ENCODE results near the gene BST2. TPM values are rescaled to one million over a fixed set of nuclear protein-coding genes. Genes with fewer than 3 reads are reported as not detected.
A peak's percentile ranks its signal among the peaks of the same experiment; 100 is the strongest.

The BST2 gene
- total and polyA plus RNA-seq, 9 of the 15 experiments (the other 6 are each of a cell fraction or from before 2014, with no cell fraction given), result 11.2 to 232 (median 151) TPM

- H3K27ac ChIP-seq (ENCODE audit: extremely low read depth, low read depth, low read length), result no peak overlapping the region
- no peaks in the 10 kb centered on the region for H3K9me3 ChIP-seq (replicated peaks; ENCODE audit: control insufficient read depth, insufficient read depth, low read depth, low read length)
- H3K27me3 ChIP-seq (ENCODE audit: control insufficient read depth in 2 of 2, insufficient read depth in 2 of 2, low read length in 2 of 2), result peaks cover 15 to 26% of the 10 kb centered on the region in 2 experiments
- in situ Hi-C loops (cut with MboI) (no loop called here), intact Hi-C loops (cut with micrococcal nuclease) (no loop called here)
- 20% methylated on average over 6 of the region's 6 CpGs for WGBS (ENCODE audit: insufficient coverage, low coverage, missing lambda C conversion rate)
- BruUV-seq (replicated peaks), result no TSS peak
- TF ChIP-seq HNRNPUL1 (IDR thresholded peaks at IDR 0.05; ENCODE audit: low read length) (no peak), ILF3 (IDR thresholded peaks at IDR 0.05; ENCODE audit: borderline replicate concordance) (no peak), RBM25 (IDR thresholded peaks at IDR 0.05; ENCODE audit: low read depth, low read length, severe bottlenecking) (peak; percentile 55), HDAC2 (IDR thresholded peaks at IDR 0.05) (0 out of 2 replicates have a peak, but pooled peaks have one; percentile 20), ESRRA (IDR thresholded peaks at IDR 0.05; ENCODE audit: borderline replicate concordance, low read depth) (0 out of 2 replicates have a peak, but pooled peaks have one; percentile 24), BCOR (IDR thresholded peaks at IDR 0.05) (peak; percentile 72), KDM1A (IDR thresholded peaks at IDR 0.05) (peak; percentile 30 to 61; a peak in 1 of 4 replicates), ZKSCAN8 (CRISPR knock-in tag; IDR thresholded peaks at IDR 0.05) (peak; percentile 93), ZFP36 (IDR thresholded peaks at IDR 0.05; ENCODE audit: low read depth, low read length, partially characterized antibody) (peak; percentile 13)
- no peak for ATAC-seq
- no peak for FAIRE-seq
- POLR2A ChIA-PET, result interaction anchor here (0.6 kb wide), 2 partner anchors 57 to 611 kb away, joined by 3 to 4 read pairs; partner anchors contain the start of gene ABHD8
- peak in 1 of 4 experiments; percentile 10 for DNase-seq (ENCODE audit: extremely low read depth in 1 of 4, low spot score in 3 of 4)
- no peaks in the 10 kb centered on the region for H4K20me1 ChIP-seq (replicated peaks; ENCODE audit: control insufficient read depth, insufficient read depth, low read length)
- peaks cover 0 to 1% of the 10 kb centered on the region in 2 experiments; a peak in 2 of 5 replicates for H3K4me1 ChIP-seq (replicated peaks in 1 of 2; ENCODE audit: control insufficient read depth in 2 of 2, insufficient read depth in 2 of 2, low read length in 2 of 2)
- no peaks in the 10 kb centered on the region for H3K36me3 ChIP-seq (ENCODE audit: control insufficient read depth, insufficient read depth, low read length)
- no peaks in the 10 kb centered on the region for H3K9me1 ChIP-seq (ENCODE audit: control insufficient read depth, insufficient read depth, low read length)
- H3K9ac ChIP-seq (ENCODE audit: insufficient read depth in 1 of 2, low read depth in 2 of 2, low read length in 2 of 2), result peak overlapping the region in 1 of 2 experiments; percentile 71; a peak in 1 of 4 replicates
- no peak overlapping the region for H3K4me2 ChIP-seq (ENCODE audit: insufficient read depth, low read length)
- CTCF ChIA-PET (ENCODE audit: low intra/inter-chr PET ratio), result no interaction called here
- no peak overlapping the region for H3K4me3 ChIP-seq
- H2AFZ ChIP-seq (ENCODE audit: low read depth, low read length), result no peak overlapping the region
- no peaks in the 10 kb centered on the region for H3K79me2 ChIP-seq (ENCODE audit: control insufficient read depth, insufficient read depth, low read length)
Observed at GRCh38 chr19:17359905-17360800, 45.3 kb downstream of the BST2 start.
